ENCODE results near the gene CLSTN1.

- TF ChIP-seq, protein P1, sequence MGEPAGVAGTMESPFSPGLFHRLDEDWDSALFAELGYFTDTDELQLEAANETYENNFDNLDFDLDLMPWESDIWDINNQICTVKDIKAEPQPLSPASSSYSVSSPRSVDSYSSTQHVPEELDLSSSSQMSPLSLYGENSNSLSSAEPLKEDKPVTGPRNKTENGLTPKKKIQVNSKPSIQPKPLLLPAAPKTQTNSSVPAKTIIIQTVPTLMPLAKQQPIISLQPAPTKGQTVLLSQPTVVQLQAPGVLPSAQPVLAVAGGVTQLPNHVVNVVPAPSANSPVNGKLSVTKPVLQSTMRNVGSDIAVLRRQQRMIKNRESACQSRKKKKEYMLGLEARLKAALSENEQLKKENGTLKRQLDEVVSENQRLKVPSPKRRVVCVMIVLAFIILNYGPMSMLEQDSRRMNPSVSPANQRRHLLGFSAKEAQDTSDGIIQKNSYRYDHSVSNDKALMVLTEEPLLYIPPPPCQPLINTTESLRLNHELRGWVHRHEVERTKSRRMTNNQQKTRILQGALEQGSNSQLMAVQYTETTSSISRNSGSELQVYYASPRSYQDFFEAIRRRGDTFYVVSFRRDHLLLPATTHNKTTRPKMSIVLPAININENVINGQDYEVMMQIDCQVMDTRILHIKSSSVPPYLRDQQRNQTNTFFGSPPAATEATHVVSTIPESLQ (CRISPR knock-in tag; IDR thresholded peaks at IDR 0.05): no peak
- TF ChIP-seq, protein P2, sequence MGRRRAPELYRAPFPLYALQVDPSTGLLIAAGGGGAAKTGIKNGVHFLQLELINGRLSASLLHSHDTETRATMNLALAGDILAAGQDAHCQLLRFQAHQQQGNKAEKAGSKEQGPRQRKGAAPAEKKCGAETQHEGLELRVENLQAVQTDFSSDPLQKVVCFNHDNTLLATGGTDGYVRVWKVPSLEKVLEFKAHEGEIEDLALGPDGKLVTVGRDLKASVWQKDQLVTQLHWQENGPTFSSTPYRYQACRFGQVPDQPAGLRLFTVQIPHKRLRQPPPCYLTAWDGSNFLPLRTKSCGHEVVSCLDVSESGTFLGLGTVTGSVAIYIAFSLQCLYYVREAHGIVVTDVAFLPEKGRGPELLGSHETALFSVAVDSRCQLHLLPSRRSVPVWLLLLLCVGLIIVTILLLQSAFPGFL (CRISPR knock-in tag; IDR thresholded peaks at IDR 0.05; ENCODE audit: borderline replicate concordance): no peak
- TF ChIP-seq E2F4 (CRISPR knock-in tag; IDR thresholded peaks at IDR 0.05; ENCODE audit: borderline replicate concordance, low read depth) (no peak), ZBTB43 (CRISPR knock-in tag; IDR thresholded peaks at IDR 0.05) (no peak), SP1 (CRISPR knock-in tag; conservative IDR thresholded peaks at IDR 0.05) (no peak)
- TF ChIP-seq, protein P3, sequence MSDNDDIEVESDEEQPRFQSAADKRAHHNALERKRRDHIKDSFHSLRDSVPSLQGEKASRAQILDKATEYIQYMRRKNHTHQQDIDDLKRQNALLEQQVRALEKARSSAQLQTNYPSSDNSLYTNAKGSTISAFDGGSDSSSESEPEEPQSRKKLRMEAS (CRISPR knock-in tag; IDR thresholded peaks at IDR 0.05): no peak
Observed at GRCh38 chr1:9826616-9827015, 2.9 kb upstream of the CLSTN1 start.
